ENCODE data around the gene ZFAND3. TPM values are rescaled to one million over a fixed set of nuclear protein-coding genes. Genes with fewer than 3 reads are reported as not detected.

ZFAND3 gene
- total RNA-seq, 1 donor from 2014 or later: 32.7 TPM

- H3K4me1 ChIP-seq: peaks cover 7 to 24% of the 10 kb centered on the region in 2 donors
- H3K27me3 ChIP-seq: no peaks in the 10 kb centered on the region
- no peak overlapping the region for H3K27ac ChIP-seq
- no peak overlapping the region for H3K4me3 ChIP-seq
- intact Hi-C loops (cut with DNase I): no loop called here
- no peak for TF ChIP-seq CTCF (IDR thresholded peaks at IDR 0.05)
- DNase-seq (ENCODE audit: low spot score in 2 of 2): no peak
- no peaks in the 10 kb centered on the region for H3K9me3 ChIP-seq
- no peaks in the 10 kb centered on the region for H3K36me3 ChIP-seq
Measured at GRCh38 chr6:37985355-37985754, 165.8 kb downstream of the ZFAND3 start.

GRCh38 chr6:37987018-37987417 is 167.5 kb downstream of the ZFAND3 start:
- no peak for DNase-seq (ENCODE audit: low spot score in 2 of 2)
- TF ChIP-seq CTCF (IDR thresholded peaks at IDR 0.05): no peak
- peaks cover 7 to 28% of the 10 kb centered on the region in 2 donors for H3K4me1 ChIP-seq
- intact Hi-C loops (cut with DNase I): no loop called here
- no peaks in the 10 kb centered on the region for H3K9me3 ChIP-seq
- H3K36me3 ChIP-seq: no peaks in the 10 kb centered on the region
- no peak overlapping the region for H3K27ac ChIP-seq
- no peak overlapping the region for H3K4me3 ChIP-seq
- H3K27me3 ChIP-seq: no peaks in the 10 kb centered on the region

GRCh38 chr6:37987559-37987958 is 168.0 kb downstream of the ZFAND3 start:
- H3K4me3 ChIP-seq: no peak overlapping the region
- DNase-seq (ENCODE audit: low spot score in 2 of 2): no peak
- no peak for TF ChIP-seq CTCF (IDR thresholded peaks at IDR 0.05)
- H3K27ac ChIP-seq: no peak overlapping the region
- H3K27me3 ChIP-seq: no peaks in the 10 kb centered on the region
- H3K4me1 ChIP-seq: peaks cover 7 to 31% of the 10 kb centered on the region in 2 donors
- H3K36me3 ChIP-seq: no peaks in the 10 kb centered on the region
- intact Hi-C loops (cut with DNase I): no loop called here
- no peaks in the 10 kb centered on the region for H3K9me3 ChIP-seq

GRCh38 chr6:37988127-37988526 is 168.6 kb downstream of the ZFAND3 start:
- Histone ChIP-seq H3K36me3 (no peaks in the 10 kb centered on the region), H3K4me1 (peaks cover 7 to 31% of the 10 kb centered on the region in 2 donors), H3K9me3 (no peaks in the 10 kb centered on the region), H3K27me3 (no peaks in the 10 kb centered on the region), H3K27ac (no peak overlapping the region), H3K4me3 (no peak overlapping the region)
- intact Hi-C loops (cut with DNase I): no loop called here
- DNase-seq (ENCODE audit: low spot score in 2 of 2): no peak
- no peak for TF ChIP-seq CTCF (IDR thresholded peaks at IDR 0.05)

- H3K27me3 ChIP-seq: no peaks in the 10 kb centered on the region
- no peak for DNase-seq (ENCODE audit: low spot score in 2 of 2)
- H3K4me3 ChIP-seq: no peak overlapping the region
- no peaks in the 10 kb centered on the region for H3K9me3 ChIP-seq
- no peaks in the 10 kb centered on the region for H3K36me3 ChIP-seq
- peaks cover 7 to 31% of the 10 kb centered on the region in 2 donors for H3K4me1 ChIP-seq
- intact Hi-C loops (cut with DNase I): no loop called here
- H3K27ac ChIP-seq: peak overlapping the region in 1 of 2 donors; percentile 39
- no peak for TF ChIP-seq CTCF (IDR thresholded peaks at IDR 0.05)
Measured at GRCh38 chr6:37988696-37989095, 169.2 kb downstream of the ZFAND3 start.

Data from ascending aorta (tissue), 2 donors.